GM12801 (cell line): ENCODE data around the gene LSS.

Experiments
- CTCF ChIP-seq: IDR thresholded peaks from one replicate; pipeline ENCODE4 v1.5.1; 2011; ENCODE audit warnings: control low read depth; ENCODE audit not compliant: insufficient read length; ENCODE audit errors: extremely low read depth

The LSS gene

DNA sequence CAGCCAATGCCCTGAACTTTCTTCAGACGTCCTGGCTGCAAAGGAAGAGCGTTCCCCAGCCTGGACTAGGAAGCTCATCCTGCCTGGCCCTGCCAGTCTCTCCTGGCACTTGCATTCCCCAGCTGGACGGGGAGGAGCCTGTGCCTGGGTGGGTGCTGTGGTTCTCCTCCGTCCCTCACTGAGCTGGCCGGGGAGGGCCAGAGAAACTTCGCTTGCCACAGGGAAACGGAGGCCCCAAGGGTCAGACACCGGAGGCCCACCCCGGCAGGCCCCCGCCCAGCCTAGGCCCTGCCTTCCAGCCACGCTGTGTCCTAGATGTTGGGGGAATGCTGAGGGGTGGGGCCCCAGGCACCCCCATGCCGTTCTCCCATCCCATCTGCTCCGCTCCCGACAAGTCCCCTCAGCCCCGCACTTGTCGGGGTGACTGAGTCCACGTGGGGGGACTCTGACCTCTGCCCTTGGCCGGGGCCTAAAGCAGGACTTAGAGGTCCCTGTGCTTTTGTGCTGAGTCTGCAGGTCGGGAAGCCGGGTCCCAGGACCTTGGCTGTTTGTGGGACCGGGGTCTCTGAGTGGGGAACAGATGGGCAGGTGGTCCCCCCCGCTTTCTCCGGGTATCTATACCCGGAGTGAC, 78.0 kb downstream of the LSS start:
- no peak for TF ChIP-seq CTCF

DNA sequence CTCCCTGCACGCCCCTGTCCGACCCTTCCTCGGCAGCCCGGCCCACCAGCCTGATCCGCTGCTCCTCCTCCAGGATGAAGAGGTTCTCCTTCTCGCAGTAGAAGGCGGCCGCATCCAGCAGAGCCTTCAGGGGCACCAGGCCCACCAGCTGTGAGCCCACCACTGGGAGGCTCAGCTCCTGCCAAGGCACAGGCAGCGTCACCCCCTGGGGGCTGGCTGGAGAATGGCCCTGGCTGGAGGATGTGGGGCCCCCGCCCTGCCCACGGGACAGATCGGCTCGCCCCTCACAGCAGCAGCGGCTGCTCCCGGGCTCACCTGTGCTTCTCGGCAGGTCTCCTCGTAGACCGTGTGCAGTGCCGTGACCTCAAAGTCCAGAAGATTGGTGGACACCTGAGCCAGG, 78.5 kb downstream of the LSS start:
- no peak for TF ChIP-seq CTCF

DNA sequence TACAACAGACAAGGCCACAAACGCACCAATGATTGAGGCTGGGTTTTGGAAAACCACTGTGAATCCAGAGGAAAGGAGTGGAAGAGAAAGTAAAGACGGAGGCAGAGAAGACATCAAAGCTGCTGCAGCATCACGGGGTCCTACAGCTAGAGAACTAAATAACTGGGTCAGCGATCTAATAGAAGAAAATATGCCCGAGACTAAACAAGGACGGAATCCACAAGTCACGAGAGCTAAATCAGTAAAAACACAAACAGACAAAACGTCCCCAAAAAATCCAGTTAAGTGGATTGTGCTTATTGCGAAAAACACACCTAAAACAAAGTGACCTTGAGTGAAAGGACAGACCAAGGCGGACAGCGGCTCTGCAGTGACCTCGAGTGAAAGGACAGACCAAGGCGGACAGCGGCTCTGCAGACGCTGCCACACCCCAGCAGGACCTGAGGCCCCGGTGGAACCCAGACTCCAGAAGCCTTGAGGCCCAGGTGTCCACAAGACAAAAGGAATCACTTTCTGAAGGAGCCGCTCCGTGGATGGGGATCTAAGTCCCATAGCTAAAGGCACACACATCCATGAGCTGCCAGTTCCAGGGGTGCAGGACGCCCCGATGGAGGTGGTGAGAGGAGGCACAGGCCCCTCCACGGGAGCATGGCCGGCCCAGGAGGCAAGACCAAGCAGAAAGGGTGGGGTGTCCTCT, 79.2 kb downstream of the LSS start:
- TF ChIP-seq CTCF: no peak

GRCh38 chr21:46148106-46148505, 80.5 kb downstream of the LSS start:
- no peak for TF ChIP-seq CTCF

DNA sequence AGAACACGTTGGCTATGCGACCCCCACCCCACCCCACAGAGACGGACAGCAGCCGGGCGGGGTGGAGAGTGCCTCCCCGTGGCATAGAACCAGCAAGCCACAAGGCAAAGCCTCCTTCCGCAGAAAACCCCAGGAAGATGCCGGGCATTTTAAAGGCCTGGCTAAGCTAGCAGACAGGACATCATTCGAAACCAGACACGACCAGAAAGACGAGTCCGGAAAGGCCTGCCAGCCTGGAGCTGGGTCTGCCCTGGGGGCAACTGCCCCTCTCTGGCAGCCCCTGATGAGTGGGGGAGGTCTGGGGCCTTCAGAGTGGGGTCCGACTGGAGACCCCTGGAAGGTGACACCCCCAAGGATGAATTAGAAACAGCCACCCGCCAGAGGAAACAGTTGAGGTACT, 81.7 kb downstream of the LSS start:
- TF ChIP-seq CTCF: no peak

DNA sequence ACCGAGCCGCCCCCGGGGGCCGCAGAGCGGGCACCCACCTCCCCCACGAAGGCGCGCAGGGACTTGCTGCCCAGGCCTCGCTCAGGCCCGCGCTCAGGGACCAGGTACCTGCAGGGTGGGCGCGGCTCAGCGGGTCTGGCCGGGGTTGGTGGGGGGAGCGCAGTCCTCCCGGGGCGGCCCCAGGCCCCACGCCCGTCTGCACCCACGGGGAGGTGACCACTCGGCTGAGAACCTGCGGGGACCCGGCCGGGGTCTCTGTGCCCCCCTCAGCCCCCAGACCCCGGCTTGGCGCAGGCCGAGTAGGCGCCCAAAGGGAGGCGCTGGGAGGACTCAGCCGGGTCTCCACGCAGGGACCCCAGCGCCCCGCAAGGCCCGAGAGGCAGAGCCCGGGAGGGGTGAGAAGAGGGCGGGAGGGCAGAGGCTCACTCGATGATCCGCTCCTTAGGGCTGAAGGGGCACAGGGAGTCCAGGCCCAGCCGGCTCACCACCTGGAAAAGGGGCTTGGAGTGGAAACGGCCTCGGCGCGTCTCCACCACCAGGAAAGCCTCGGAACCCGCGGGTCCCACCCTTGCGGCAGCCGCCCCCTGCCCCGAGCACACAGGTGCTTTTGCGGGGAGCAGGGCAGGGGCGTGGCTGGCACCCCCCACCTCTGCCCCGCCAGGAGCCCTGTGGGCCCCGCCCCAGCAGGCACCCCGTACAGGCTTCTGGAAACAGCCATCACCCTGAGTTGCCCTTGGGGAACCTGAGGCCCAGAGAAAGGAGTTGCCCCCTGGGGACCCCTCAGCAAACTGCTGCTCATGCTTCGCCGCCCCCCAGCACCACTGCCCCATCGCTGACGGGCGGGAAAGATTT, 82.5 kb downstream of the LSS start:
- no peak for TF ChIP-seq CTCF

DNA sequence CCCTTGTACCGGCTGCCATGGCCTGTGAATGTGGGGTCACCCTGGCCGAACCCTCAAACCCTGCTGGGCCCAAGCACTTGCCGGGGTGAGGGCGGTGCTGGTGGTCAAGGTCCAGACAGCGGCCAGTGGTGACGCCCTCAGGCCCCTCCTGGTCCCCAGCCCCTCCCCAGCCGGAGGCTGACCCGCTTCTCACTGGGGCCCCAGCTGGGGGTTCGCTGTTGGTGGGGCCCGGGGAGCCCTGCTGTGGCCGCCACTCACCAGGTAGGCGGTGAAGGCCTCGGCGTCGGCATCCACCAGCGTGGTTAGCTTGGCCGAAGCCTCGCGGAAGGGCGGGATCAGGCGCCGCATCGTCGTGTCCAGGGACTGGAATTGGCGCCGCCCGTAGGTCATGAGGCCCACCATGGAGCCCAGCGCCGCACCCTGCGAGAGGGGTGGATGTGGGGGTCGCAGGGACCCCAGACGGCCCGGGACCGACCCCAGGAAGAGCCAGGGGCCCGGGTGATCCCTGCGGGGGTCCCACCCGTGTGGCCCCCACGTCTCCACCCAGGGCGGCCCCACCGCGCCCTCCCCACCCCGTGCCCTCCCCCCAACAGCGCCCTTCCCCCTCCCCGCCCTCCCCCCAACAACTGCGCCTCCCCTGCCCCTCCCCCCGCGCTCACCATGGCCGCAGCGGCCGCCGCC, 83.3 kb downstream of the LSS start:
- TF ChIP-seq CTCF: no peak
